H9 (cell line): ENCODE measurements around the gene NKD1. TPM values are rescaled to one million over a fixed set of nuclear protein-coding genes. Genes with fewer than 3 reads are reported as not detected.
A peak's percentile ranks its signal among the peaks of the same experiment; 100 is the strongest.

Source experiments
- DNase-seq: peaks from one replicate; pipeline ENCODE4 v3.0.0-alpha.2; 2017
- H2AFZ ChIP-seq: one replicate; pipeline ENCODE4 v1.6.1; 2013; ENCODE audit warnings: mild to moderate bottlenecking, low read length, control low read depth, moderate library complexity
- H2AK5ac ChIP-seq: 2 replicates; pipeline ENCODE4 v1.6.1; 2013; ENCODE audit warnings: low read length, control low read depth, mixed read lengths; ENCODE audit not compliant: insufficient read length
- H2BK120ac ChIP-seq: one replicate; pipeline ENCODE4 v1.6.1; 2013; ENCODE audit warnings: low read depth, mild to moderate bottlenecking, low read length, control low read depth, inconsistent platforms; ENCODE audit not compliant: poor library complexity, severe bottlenecking
- H2BK12ac ChIP-seq: 2 replicates; pipeline ENCODE4 v1.6.1; 2013; ENCODE audit warnings: low read length, control low read depth, mixed read lengths, low read depth; ENCODE audit not compliant: insufficient read length
- H2BK15ac ChIP-seq: 2 replicates; pipeline ENCODE4 v1.6.1; 2013; ENCODE audit warnings: low read depth, low read length, control low read depth
- H2BK20ac ChIP-seq: one replicate; pipeline ENCODE4 v1.6.1; 2013; ENCODE audit warnings: low read depth, mild to moderate bottlenecking, low read length, control low read depth, inconsistent platforms; ENCODE audit not compliant: poor library complexity, severe bottlenecking
- H2BK5ac ChIP-seq: 2 replicates; pipeline ENCODE4 v1.6.1; 2013; ENCODE audit warnings: low read length, control low read depth, mixed read lengths; ENCODE audit not compliant: insufficient read length
- H3K14ac ChIP-seq: 2 replicates; pipeline ENCODE4 v1.6.1; 2013; ENCODE audit warnings: low read length, control low read depth; ENCODE audit not compliant: insufficient read depth
- H3K18ac ChIP-seq: 2 replicates; pipeline ENCODE4 v1.6.1; 2013; ENCODE audit warnings: low read depth, mild to moderate bottlenecking, mixed read lengths, low read length, control low read depth; ENCODE audit not compliant: insufficient read length
- H3K23ac ChIP-seq: 2 replicates; pipeline ENCODE4 v1.6.1; 2013; ENCODE audit warnings: low read length, control low read depth, mixed read lengths, low read depth; ENCODE audit not compliant: insufficient read length
- H3K23me2 ChIP-seq: 2 replicates; pipeline ENCODE4 v1.6.1; 2013; ENCODE audit warnings: low read depth, mild to moderate bottlenecking, mixed read lengths, low read length, control low read depth; ENCODE audit not compliant: insufficient read length, poor library complexity, severe bottlenecking
- H3K27ac ChIP-seq: 2 replicates; pipeline ENCODE4 v1.5.1; 2013; ENCODE audit warnings: low read length, control low read depth, mixed read lengths, low read depth; ENCODE audit not compliant: insufficient read length
- H3K27me3 ChIP-seq: 2 replicates; pipeline ENCODE4 v1.6.1; 2013; ENCODE audit warnings: low read length, control low read depth, inconsistent platforms; ENCODE audit not compliant: insufficient read depth
- H3K4ac ChIP-seq: 2 replicates; pipeline ENCODE4 v1.6.1; 2013; ENCODE audit warnings: low read depth, mild to moderate bottlenecking, control low read depth, inconsistent platforms, low read length, moderate library complexity
- H3K4me1 ChIP-seq: 2 replicates; pipeline ENCODE4 v1.6.1; 2013; ENCODE audit warnings: low read length, control low read depth, inconsistent platforms; ENCODE audit not compliant: insufficient read depth
- H3K4me2 ChIP-seq: 2 replicates; pipeline ENCODE4 v1.6.1; 2013; ENCODE audit warnings: low read length, control low read depth, mixed read lengths; ENCODE audit not compliant: insufficient read length, insufficient read depth
- H3K56ac ChIP-seq: 2 replicates; pipeline ENCODE4 v1.6.1; 2013; ENCODE audit warnings: low read depth, mild to moderate bottlenecking, mixed read lengths, low read length, control low read depth; ENCODE audit not compliant: insufficient read length
- H3K79me1 ChIP-seq: 2 replicates; pipeline ENCODE4 v1.6.1; 2013; ENCODE audit warnings: low read depth, mild to moderate bottlenecking, moderate library complexity, low read length, control low read depth, inconsistent platforms; ENCODE audit not compliant: insufficient read depth, poor library complexity, severe bottlenecking
- H3K79me2 ChIP-seq: 2 replicates; pipeline ENCODE4 v1.6.1; 2013; ENCODE audit warnings: low read length, control low read depth, inconsistent platforms; ENCODE audit not compliant: insufficient read depth
- H3K9ac ChIP-seq: 2 replicates; pipeline ENCODE4 v1.6.1; 2013; ENCODE audit warnings: low read length, control low read depth, mixed read lengths; ENCODE audit not compliant: insufficient read length; ENCODE audit errors: extremely low read depth
- H3K9me3 ChIP-seq: one replicate; pipeline ENCODE4 v1.6.1; 2013; ENCODE audit warnings: low read depth, low read length, inconsistent platforms; ENCODE audit not compliant: control insufficient read depth
- H3T11ph ChIP-seq: one replicate; pipeline ENCODE4 v1.6.1; 2013; ENCODE audit warnings: mild to moderate bottlenecking, low read length, control low read depth, inconsistent platforms
- H4K20me1 ChIP-seq: one replicate; pipeline ENCODE4 v1.6.1; 2013; ENCODE audit not compliant: control insufficient read depth, insufficient read length, insufficient read depth
- H4K5ac ChIP-seq: 2 replicates; pipeline ENCODE4 v1.6.1; 2013; ENCODE audit warnings: low read depth, mild to moderate bottlenecking, mixed read lengths, low read length, control low read depth; ENCODE audit not compliant: insufficient read length
- H4K8ac ChIP-seq: replicated peaks from 2 replicates; pipeline ENCODE4 v1.6.1; 2013; ENCODE audit warnings: low read length, control low read depth, mixed read lengths, low read depth; ENCODE audit not compliant: insufficient read length
- H4K91ac ChIP-seq: 2 replicates; pipeline ENCODE4 v1.6.1; 2013; ENCODE audit warnings: low read depth, mild to moderate bottlenecking, moderate library complexity, mixed read lengths, low read length, control low read depth; ENCODE audit not compliant: insufficient read length
- H3K27ac Mint-ChIP-seq, 3 experiments: 2 replicates in 2 of 3; 3 replicates in 1 of 3; pipeline ENCODE4 v1.8.0; 2020 to 2021; ENCODE audit warnings: mixed read lengths in 3 of 3, mild to moderate bottlenecking in 1 of 3, moderate library complexity in 1 of 3
- H3K27me3 Mint-ChIP-seq: 2 replicates; pipeline ENCODE4 v1.8.0; 2021; ENCODE audit warnings: low read depth, mild to moderate bottlenecking, moderate library complexity, mixed read lengths
- H3K36me3 Mint-ChIP-seq, 3 experiments: 2 replicates in 2 of 3; 3 replicates in 1 of 3; pipeline ENCODE4 v1.8.0; 2020 to 2021; ENCODE audit warnings: low read depth in 3 of 3, mixed read lengths in 3 of 3; ENCODE audit not compliant: insufficient read depth in 1 of 3
- H3K4me1 Mint-ChIP-seq, 2 experiments: 2 replicates each; pipeline ENCODE4 v1.8.0; 2020; ENCODE audit warnings: mixed read lengths in 2 of 2
- H3K4me3 Mint-ChIP-seq, 2 experiments: 2 replicates in 1 of 2; 3 replicates in 1 of 2; pipeline ENCODE4 v1.8.0; 2020 to 2021; ENCODE audit warnings: mild to moderate bottlenecking in 2 of 2, mixed read lengths in 2 of 2, moderate library complexity in 1 of 2
- H3K9me3 Mint-ChIP-seq, 2 experiments: 2 replicates in 1 of 2; 3 replicates in 1 of 2; pipeline ENCODE4 v1.8.0; 2020; ENCODE audit warnings: mild to moderate bottlenecking in 2 of 2, mixed read lengths in 2 of 2, moderate library complexity in 1 of 2
- WGBS: extraction: QIAGEN DNeasy Blood & Tissue Kit; methylation state at CpG from one replicate; pipeline ENCODE4 v1.1.7; 2013; ENCODE audit warnings: missing lambda C conversion rate, low lambda C conversion rate, mixed read lengths; ENCODE audit not compliant: insufficient read length; ENCODE audit errors: extremely low coverage; 5-methylcytosine and 5-hydroxymethylcytosine counted together
- total RNA-seq: library from RNA; stranded (reverse); gene quantifications from 2 replicates; pipeline ENCODE4 v1.2.1, GENCODE V29; 2021
- TF ChIP-seq, protein P1 (sequence below): fragments of 200-600 bp; sonication (generic); conservative IDR thresholded peaks from 3 replicates; pipeline ENCODE4 v1.8.0; 2021; ENCODE audit warnings: antibody characterized with exemption, mild to moderate bottlenecking

Gene NKD1
- total RNA-seq, 1 experiment from 2014 or later, result 1.9 TPM

DNA sequence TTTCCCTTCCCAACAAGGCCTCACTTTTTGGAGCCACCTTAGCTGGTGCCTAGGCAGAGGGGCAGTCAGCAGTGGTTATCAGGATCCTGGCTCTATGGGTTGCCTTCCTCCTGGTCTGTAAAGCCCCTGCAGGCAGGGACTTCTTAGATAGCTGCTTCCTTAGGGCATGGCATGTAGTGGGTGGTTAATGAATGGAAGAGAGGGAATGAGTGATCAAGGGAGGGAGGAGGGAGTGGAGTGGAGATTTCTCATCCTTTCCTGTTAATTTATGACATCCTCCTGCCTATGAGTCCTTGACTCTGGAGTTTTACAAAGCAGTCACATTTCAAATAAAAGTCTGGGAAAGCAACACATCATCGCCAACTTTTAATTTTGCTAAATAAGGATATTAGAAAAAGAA lies 92.2 kb downstream of the NKD1 start:
- no peak overlapping the region for H4K91ac ChIP-seq
- no peak overlapping the region for H3K14ac ChIP-seq
- H3K79me1 ChIP-seq, result no peaks in the 10 kb centered on the region
- no peak overlapping the region for H3K4me2 ChIP-seq
- H3T11ph ChIP-seq, result no peak overlapping the region
- H2BK15ac ChIP-seq, result no peak overlapping the region
- WGBS, result no CpG with 5 or more reads among the region's 1 CpG
- H4K8ac ChIP-seq, result no peak overlapping the region
- no peak overlapping the region for H3K23ac ChIP-seq
- Mint-ChIP-seq H3K27me3 (peaks cover 8% of the 10 kb centered on the region), H3K4me1 (peaks cover 8 to 14% of the 10 kb centered on the region in 2 experiments), H3K36me3 (no peaks in the 10 kb centered on the region), H3K4me3 (no peak overlapping the region), H3K27ac (peak overlapping the region in 1 of 3 experiments; percentile 59; a peak in 2 of 7 replicates), H3K9me3 (no peaks in the 10 kb centered on the region; a peak in 1 of 5 replicates)
- H3K9ac ChIP-seq, result no peak overlapping the region
- no peak overlapping the region for H2BK20ac ChIP-seq
- H2AK5ac ChIP-seq, result no peak overlapping the region
- H3K9me3 ChIP-seq, result no peaks in the 10 kb centered on the region
- no peak for DNase-seq
- H3K18ac ChIP-seq, result no peak overlapping the region
- no peak overlapping the region for H4K5ac ChIP-seq
- H3K56ac ChIP-seq, result no peak overlapping the region
- no peak overlapping the region for H3K4ac ChIP-seq
- no peak overlapping the region for H3K27ac ChIP-seq
- H3K27me3 ChIP-seq, result no peaks in the 10 kb centered on the region
- no peak overlapping the region for H2AFZ ChIP-seq
- H2BK12ac ChIP-seq, result no peak overlapping the region
- H4K20me1 ChIP-seq, result no peaks in the 10 kb centered on the region
- TF ChIP-seq, protein P1, sequence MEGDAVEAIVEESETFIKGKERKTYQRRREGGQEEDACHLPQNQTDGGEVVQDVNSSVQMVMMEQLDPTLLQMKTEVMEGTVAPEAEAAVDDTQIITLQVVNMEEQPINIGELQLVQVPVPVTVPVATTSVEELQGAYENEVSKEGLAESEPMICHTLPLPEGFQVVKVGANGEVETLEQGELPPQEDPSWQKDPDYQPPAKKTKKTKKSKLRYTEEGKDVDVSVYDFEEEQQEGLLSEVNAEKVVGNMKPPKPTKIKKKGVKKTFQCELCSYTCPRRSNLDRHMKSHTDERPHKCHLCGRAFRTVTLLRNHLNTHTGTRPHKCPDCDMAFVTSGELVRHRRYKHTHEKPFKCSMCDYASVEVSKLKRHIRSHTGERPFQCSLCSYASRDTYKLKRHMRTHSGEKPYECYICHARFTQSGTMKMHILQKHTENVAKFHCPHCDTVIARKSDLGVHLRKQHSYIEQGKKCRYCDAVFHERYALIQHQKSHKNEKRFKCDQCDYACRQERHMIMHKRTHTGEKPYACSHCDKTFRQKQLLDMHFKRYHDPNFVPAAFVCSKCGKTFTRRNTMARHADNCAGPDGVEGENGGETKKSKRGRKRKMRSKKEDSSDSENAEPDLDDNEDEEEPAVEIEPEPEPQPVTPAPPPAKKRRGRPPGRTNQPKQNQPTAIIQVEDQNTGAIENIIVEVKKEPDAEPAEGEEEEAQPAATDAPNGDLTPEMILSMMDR, result no peak
- H3K23me2 ChIP-seq, result no peaks in the 10 kb centered on the region
- no peak overlapping the region for H2BK120ac ChIP-seq
- no peaks in the 10 kb centered on the region for H3K4me1 ChIP-seq
- no peak overlapping the region for H2BK5ac ChIP-seq
- no peaks in the 10 kb centered on the region for H3K79me2 ChIP-seq
